Measurements from ENCODE around the gene SLC43A1. TPM values are rescaled to one million over a fixed set of nuclear protein-coding genes. Genes with fewer than 3 reads are reported as not detected.
"Not testable (repeated sequence)": the region's sequence is repeated elsewhere in the genome, so short reads cannot be mapped to it uniquely, and the experiment has no call there.

Gene SLC43A1
- total RNA-seq: 6.4 TPM
- long read RNA-seq, transcript SLC43A1-201 (15 exons, 2,598 nt): major isoform, 5 of 10 reads
- long read RNA-seq, partial matches to known transcripts: 1 of 10 reads
- long read RNA-seq, other reads (novel, unspliced or antisense): 4 of 10 reads

DNA sequence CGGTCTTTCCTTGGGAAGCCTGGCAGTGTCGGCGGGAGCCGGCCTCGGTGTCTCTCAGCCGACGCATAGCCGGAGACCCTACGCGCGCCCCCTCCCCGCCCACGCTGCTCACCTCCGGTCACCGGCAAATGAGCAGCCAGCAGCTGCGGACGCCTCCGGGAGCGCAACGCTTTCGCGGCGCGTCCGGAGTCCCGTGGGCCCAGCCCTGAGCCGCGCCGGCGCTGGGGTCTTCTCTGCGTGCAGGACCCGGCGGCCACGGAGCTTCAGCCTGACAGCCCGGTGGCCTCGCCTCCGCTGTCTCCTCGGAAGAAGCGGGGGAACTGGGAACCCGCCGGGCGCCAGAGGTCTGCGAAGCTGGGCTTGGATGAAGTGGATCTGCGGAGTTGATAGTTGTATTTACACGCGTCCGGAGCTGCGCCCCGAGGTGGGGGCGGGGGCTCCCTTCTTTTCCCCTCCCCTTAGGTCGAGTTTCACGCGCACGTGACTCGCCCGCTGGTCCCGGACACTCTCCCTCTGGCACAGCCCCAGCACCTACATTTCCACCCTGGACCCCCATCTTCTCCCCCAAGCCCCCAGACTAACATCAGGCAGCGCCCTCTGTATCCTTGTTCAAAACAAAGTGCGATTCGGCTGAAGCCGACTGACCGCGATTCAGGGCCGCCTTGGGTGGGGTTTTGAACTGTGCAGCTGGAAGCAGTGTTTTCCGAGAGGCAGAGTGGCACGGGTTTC is at the start of gene SLC43A1:
TSS of gene SLC43A1 (minus strand) at position 371 of the 729 bp plus-strand sequence. CDS start 1,591 bp downstream, outside the sequence.
- ATAC-seq: peak; percentile 82
- DNase-seq (ENCODE audit: missing footprints): peak; percentile 76
- intact Hi-C loops (cut with DNase I): loop anchor here (2.0 kb wide), 1 partner anchor 17 kb away; no protein-coding TSS in a partner anchor

DNA sequence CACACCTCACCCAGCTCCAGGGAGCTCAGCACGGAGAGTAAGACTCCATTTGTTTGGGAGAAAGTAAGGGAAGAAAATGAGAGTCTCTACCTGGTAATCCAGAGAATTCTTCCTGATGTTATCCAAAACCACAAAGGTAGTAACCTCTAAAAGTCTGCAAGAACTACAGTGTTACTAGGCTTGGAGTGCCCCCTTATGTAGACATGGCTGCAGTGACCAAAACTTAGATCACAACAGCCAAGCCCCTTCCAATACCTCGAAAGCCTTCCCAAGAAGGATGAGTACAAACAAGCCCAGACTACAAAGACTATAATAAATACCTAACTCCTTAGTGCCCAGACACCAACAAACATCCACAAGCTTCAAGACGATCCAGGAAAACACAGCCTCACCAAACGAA is 47.1 kb upstream of the SLC43A1 start:
- ATAC-seq: no peak
- intact Hi-C loops (cut with DNase I): no loop called here
- no peak for DNase-seq (ENCODE audit: missing footprints)

DNA sequence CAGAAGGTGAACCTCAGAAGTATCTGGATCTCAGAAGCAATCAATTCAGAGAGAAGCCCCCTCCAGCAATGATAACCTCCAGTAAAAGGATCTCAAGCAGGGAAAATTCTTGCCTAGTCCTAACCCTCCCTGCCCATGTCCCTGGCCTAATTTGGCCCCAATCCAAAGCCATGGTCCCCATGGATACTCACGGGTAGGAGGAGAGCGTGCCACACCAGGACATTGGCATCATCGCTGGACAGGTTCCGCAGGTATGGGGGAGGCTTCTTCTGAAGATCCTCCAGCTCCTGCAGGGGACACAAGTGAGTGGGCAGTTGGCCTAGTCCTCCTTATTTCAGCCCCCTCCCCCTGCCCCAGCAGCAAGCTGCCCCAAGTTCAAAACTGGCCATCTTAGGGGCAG is 44.6 kb upstream of the SLC43A1 start:
- intact Hi-C loops (cut with DNase I): no loop called here
- DNase-seq (ENCODE audit: missing footprints) (no peak), ATAC-seq (no peak)

DNA sequence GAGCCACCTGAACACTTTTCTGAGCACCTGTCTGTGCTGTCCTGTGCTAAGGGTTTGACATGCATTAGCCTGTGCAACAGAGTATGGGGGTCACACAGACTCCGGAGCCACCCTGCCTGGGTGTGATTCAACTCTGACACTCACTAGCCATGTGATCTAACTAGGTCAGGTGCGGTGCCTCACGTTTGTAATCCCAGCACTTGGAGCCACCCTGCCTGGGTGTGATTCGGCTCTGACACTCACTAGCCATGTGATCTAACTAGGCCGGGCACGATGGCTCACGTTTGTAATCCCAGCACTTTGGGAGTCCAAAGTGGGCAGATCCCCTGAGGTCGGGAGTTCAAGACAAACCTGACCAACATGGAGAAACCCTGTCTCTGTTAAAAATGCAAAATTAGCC is 40.5 kb upstream of the SLC43A1 start:
- ATAC-seq: no peak
- intact Hi-C loops (cut with DNase I): no loop called here
- DNase-seq (ENCODE audit: missing footprints): no peak

DNA sequence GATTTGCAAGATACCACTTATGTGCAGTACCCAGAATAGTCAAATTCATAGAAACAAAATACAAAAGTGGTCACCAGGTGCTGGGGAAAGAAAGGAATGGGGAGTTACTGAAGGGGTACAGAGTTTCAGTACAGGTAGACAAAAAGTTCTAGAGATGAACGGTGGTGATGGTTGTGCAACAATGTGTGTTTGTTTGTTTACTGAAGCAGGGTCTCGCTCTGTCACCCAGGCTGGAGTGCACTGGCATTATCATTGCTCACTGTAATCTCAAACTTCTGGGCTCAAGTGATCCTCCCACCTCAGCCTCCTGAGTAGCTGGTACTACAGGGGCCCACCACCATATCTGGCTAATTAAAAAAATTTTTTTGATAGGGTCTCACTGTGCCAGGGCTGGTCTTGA is 39.9 kb upstream of the SLC43A1 start:
- no peak for ATAC-seq
- DNase-seq (ENCODE audit: missing footprints): no peak
- intact Hi-C loops (cut with DNase I): no loop called here

DNA sequence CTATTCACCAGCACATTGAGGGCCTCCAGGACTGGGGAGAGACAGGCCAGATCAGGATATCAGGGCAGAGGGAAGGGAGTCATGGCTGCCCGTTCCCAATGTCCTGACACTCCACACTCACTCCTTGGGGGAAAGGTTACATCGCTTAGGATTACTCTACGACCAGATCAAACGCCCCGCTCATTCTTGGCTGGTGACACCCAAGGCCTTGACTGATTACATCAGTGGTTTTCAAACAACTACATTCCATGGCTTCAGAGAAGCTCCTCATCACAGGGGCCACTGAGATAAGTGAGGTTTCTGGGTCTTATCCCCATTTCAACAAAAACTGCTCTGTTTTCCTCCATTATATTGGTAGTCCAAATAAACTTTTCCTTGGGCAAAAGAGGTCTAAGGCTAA is 37.0 kb upstream of the SLC43A1 start:
- DNase-seq (ENCODE audit: missing footprints) (no peak), ATAC-seq (no peak)
- intact Hi-C loops (cut with DNase I): no loop called here

DNA sequence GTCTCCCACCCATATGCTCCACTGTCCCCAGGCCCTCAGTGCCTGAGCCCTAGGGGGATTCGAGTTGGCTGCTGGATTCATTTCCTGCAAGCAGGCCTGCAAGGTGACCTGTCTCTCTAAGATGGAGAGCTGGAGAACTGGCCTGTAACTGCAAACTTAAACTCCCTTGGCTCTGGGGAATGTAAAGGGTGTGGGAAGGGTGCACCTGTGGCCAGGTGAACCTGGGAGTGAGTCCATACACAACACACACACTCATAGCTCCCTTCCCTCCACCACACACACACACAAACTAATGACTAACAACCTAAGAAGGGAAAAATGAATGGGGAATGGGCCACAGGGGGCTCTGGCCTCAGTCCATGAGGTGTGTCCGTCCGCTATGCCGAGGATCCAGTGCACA is 36.4 kb upstream of the SLC43A1 start:
- intact Hi-C loops (cut with DNase I): no loop called here
- ATAC-seq: no peak
- DNase-seq (ENCODE audit: missing footprints): no peak

DNA sequence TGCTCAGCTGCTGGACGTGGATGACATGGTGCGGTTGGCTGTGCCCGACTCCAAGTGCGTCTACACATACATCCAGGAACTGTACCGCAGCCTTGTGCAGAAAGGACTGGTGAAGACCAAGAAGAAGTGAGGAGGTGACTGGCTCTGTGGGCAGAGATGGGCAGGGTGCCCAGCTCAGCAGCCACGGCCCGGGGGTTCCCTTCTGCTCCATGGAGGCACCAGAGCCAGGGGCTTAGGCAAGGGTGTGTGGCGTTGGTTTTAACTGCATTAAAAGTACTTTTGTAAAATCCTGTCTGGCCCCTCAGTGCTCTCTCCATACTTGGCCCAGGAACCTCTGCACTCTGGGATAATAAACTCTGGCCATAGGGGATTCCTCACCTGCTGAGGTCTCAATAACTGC is 34.5 kb upstream of the SLC43A1 start:
- no peak for ATAC-seq
- no peak for DNase-seq (ENCODE audit: missing footprints)
- intact Hi-C loops (cut with DNase I): no loop called here

DNA sequence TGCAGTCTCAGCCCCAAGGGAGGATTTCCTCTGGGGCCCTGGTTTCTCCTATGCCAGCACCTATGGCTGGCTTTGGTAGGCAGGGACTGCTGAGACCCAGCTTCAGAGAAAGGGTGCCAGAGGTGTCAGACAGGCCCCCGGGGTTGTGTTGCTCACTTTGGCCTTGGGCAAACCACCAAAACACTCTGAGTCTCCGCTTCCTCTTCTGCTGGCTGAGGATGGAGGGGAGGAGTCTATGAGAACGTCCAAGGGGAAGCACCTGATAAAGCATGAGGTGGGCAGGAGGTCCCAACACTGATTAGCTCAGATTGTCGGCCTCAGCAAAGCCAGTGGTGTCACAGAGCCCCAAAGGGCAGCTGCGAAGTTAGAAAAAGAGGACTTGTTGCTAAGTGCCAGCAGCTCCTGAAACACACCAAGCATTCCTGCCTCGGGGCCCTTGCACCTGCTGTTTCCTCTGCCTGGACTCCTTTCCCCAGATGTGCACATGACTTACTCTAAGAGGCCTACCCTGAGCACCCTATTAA is 32.4 kb upstream of the SLC43A1 start:
- intact Hi-C loops (cut with DNase I): no loop called here
- DNase-seq (ENCODE audit: missing footprints) (peak; percentile 48), ATAC-seq (no peak)

DNA sequence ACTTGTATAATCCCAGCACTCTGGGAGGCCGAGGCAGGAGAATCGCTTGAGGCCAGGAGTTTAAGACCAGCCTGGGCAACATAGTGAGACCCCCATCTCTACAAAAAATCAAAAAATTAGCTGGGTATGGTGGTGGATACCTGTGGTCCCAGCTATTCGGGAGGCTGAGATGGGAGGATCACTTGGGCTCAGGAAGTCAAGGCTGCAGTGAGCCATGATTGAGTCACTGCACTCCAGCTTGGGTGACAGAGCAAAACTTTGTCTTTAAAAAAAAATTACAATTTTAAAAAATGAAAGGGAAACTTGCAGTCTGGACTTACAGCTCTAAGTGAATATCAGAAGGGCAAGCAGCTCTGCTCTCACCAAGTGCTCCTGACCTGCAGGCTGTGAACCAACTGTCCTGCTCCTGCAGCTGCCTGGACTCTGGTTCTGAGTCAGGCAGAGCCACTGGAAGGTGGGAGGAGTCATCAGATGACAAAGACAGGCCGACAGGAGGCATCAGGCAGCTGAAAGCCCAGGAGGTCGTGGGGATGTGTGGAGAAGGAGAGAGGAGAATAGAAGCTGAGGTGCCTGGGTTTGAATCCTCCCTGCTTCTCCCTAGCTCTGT is 31.5 kb upstream of the SLC43A1 start:
- no peak for ATAC-seq
- intact Hi-C loops (cut with DNase I): no loop called here
- no peak for DNase-seq (ENCODE audit: missing footprints)

DNA sequence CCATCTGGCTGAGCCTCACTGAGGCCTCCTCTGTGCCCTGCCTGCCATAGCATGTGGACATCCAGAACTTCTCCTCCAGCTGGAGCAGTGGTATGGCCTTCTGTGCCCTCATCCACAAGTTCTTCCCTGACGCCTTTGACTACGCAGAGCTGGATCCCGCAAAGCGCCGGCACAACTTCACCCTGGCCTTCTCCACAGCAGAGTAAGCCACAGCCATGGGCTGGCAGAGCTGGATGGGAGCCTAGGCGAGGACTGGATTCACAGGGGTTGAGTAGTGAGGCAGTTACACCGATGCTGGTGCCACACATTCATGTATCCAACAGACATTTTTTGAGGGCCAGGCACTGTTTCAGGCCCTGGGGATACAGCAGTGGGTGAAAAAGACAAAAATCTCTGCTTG is 30.9 kb upstream of the SLC43A1 start:
- no peak for ATAC-seq
- intact Hi-C loops (cut with DNase I): no loop called here
- DNase-seq (ENCODE audit: missing footprints): no peak

DNA sequence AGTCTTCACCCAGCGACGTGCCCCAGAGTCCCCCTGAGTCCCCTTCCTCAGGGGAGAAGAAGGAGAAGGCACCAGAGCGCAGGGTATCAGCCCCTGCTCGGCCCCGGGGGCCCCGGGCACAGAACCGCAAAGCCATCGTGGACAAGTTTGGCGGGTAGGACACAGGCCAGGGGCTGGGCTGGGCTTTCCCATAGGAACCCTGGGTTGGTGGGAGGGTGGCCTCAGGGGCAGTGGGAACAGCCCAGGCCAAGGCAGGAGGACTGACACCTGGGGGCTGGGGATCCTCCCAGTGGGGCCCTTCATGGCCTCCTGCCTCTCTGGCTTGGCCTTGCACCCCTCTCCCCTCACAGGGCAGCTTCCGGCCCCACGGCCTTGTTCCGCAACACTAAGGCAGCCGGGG is 30.4 kb upstream of the SLC43A1 start:
- ATAC-seq: no peak
- intact Hi-C loops (cut with DNase I): no loop called here

DNA sequence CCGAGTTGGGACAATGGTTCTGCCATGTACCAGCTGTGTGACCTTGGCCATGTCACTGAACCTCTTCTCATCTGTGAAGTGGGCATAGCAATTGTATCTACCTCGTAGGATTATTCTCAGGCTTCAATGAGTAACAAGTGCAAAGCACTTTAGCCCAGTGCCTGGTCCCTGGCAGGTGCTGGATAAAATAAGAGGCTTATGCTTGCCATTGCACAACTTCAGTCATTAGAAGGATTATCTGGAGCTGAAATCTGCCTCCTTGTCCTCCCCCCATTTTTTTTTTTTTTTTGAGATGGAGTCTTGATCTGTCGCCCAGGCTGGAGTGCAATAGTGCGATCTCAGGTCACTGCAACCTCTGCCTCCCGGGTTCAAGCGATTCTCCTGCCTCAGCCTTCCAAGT is 29.1 kb upstream of the SLC43A1 start:
- no peak for DNase-seq (ENCODE audit: missing footprints)
- intact Hi-C loops (cut with DNase I): no loop called here
- no peak for ATAC-seq

More for the DNA sequence above, 30.4 kb upstream of the SLC43A1 start:
- peak; percentile 31 for DNase-seq (ENCODE audit: missing footprints)

DNA sequence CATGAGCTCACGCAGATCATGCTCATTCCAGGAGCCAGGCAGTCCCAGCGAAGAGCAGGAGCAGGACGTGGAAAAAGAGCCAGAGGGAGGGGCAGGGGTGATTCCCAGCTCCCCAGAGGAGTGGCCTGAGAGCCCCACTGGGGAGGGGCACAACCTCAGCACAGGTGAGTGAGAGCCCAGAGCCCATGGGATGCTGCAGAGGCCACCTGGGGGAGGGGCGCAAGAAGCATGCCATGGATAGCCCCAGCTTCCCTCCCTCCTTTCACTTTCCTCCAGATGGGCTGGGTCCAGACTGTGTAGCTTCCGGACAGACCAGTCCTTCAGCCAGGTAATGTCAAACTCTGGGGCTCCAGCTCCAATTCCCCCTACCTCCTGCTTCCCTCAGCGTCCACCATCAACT is 28.1 kb upstream of the SLC43A1 start:
- no peak for ATAC-seq
- DNase-seq (ENCODE audit: missing footprints): no peak
- intact Hi-C loops (cut with DNase I): no loop called here

DNA sequence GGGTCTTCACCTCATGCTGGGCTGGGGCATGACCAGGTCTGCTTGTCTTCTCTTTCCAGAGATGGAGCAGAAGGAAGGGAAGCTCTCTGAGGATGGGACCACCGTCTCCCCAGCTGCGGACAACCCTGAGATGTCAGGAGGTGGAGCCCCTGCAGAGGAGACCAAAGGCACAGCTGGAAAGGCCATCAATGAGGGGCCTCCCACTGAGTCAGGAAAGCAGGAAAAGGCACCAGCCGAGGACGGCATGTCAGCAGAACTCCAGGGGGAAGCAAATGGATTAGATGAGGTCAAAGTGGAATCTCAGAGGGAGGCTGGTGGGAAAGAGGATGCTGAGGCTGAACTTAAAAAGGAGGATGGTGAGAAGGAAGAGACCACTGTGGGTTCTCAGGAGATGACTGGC is 27.1 kb upstream of the SLC43A1 start:
- intact Hi-C loops (cut with DNase I): no loop called here
- DNase-seq (ENCODE audit: missing footprints) (no peak), ATAC-seq (no peak)

DNA sequence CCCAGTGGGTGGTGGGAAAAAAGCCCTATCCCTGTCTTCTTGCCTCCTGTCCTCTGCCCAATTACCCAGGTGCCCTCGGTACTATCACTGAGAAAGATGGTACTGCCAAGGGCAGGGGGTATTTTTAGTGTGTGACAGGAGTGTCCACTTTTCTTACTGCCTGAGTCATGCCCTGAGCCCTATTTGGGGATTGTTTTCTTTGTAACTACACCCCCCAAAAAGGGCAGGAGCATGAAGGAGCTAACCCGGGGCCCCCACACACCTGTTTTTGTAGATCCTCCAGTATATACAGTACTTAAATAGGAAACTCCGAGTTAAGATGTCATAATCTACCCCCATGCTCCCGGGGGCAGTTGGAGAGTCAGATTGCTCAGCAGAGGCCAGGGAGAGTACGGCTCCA is 25.7 kb upstream of the SLC43A1 start:
- intact Hi-C loops (cut with DNase I): no loop called here
- ATAC-seq (peak; percentile 37), DNase-seq (ENCODE audit: missing footprints) (no peak)

DNA sequence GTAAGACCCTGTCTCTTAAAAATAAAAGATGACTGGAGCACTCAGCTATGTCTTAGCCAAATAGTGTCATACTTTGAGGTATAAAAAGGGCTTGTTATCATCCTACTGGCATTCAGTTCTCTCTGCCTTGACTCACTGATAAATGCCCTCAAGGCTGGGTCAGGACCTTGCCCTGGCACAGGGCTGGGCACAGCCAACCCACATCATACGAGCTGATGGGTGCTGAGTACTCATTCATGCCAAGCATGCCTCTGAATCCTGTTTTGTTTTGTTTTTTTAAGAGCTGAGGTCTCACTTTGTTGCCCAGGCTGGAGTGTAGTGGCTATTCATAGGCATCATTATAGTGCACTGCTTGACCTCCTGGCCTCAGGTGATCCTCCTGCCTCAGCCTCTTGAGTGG is 23.8 kb upstream of the SLC43A1 start:
- DNase-seq (ENCODE audit: missing footprints) (no peak), ATAC-seq (no peak)
- intact Hi-C loops (cut with DNase I): no loop called here

DNA sequence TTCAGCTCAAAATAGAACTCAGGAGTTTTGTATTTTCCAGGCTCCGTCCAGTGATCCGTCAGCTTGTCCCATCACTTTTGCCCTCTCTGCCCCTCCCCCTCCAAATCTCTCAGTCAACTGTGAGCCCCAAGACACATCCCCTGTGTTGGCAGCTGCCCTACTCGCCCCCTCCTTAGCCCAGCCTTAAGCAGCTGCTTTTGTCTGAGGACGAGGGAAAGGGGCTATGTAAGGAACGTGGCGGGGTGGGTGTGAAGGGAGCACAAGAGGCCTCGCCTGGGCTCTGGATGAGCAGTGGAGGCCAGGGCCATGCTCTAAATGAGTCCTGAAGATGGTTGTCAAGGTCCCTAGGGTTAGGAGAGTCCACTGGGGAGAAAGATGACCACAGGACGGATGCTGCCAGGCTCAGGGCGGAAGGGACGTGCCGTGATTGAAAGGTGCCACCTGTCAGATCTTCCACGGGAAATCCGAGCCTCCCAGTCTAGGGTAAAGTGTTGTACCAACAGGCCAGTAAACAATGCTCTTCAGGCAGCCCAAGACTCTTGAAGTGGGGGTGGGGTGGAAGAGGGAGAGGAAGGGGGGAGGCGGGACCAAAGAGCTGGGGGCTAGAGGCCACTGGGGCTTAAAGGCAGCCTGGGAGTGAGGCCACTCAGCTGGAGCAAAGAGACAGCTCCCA is 21.6 kb upstream of the SLC43A1 start, which contains the start of gene SMTNL1:
TSS of gene SMTNL1 (plus strand) at position 649 of the 673 bp plus-strand sequence. CDS start 5,048 bp downstream, outside the sequence.
- ATAC-seq: no peak
- DNase-seq (ENCODE audit: missing footprints): no peak
- intact Hi-C loops (cut with DNase I): no loop called here

DNA sequence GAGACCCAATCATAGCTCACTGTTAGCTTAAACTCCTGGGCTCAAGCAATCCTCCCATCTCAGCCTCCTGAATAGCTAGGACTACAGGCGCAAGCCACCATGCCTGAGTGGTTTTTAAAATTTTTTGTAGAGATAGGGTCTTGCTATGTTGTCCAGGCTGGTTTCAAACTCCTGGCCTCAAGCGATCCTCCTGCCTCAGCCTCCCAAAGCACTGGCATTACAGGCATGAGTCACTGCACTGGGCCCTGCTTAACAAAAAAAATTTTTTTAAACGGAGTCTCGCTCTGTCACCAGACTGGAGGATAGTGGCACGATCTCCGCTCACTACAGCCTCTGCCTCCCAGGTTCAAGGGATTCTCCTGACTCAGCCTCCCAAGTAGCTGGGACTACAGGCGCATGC is 18.9 kb upstream of the SLC43A1 start:
- intact Hi-C loops (cut with DNase I); DNase-seq (ENCODE audit: missing footprints); ATAC-seq: not testable (repeated sequence)
